SK-N-SH (cell line): ENCODE results near the gene ENPEP. TPM values are rescaled to one million over a fixed set of nuclear protein-coding genes. Genes with fewer than 3 reads are reported as not detected.

Experiments used
- CTCF ChIA-PET: fragments of 300-600, 350-600 bp; formaldehyde crosslinking; extraction: SDS; loops from one replicate; lab custom pipeline; 2021; lab: Yijun Ruan, JAX
- POLR2A ChIA-PET: fragments of 350-600 bp; sonication (Branson Sonifier 250); formaldehyde crosslinking; extraction: SDS; loops from one replicate; lab custom pipeline; 2020; ENCODE audit warnings: antibody characterized with exemption, inconsistent platforms; lab: Yijun Ruan, JAX
- DNase-seq: peaks from one replicate; pipeline ENCODE4 v3.0.0; 2012
- H2AFZ ChIP-seq: fragments of 200-600 bp; sonication (generic); 2 replicates; pipeline ENCODE4 v1.8.1; 2016; ENCODE audit warnings: antibody characterized with exemption, mild to moderate bottlenecking, low read depth
- H3F3A ChIP-seq: fragments of 200-600 bp; sonication (generic); replicated peaks from 2 replicates; pipeline ENCODE3; 2016; ENCODE audit warnings: antibody characterized with exemption, mild to moderate bottlenecking; ENCODE audit not compliant: insufficient read depth
- H3K27ac ChIP-seq, 2 experiments: fragments of 200-500 bp in 1 of 2; fragments of 200-600 bp in 1 of 2; sonication (Bioruptor generic) in 1 of 2; sonication (generic), shearing (Covaris generic) in 1 of 2; 2 replicates each; pipeline versions ENCODE4 v1.5.1 to v1.6.1; 2014 to 2016; ENCODE audit warnings: low read depth in 2 of 2, inconsistent platforms in 1 of 2, low read length in 1 of 2, mild to moderate bottlenecking in 1 of 2, mixed read lengths in 1 of 2
- H3K27me3 ChIP-seq: fragments of 200-600 bp; sonication (generic), shearing (Covaris generic); 2 replicates; pipeline ENCODE4 v1.6.1; 2016; ENCODE audit warnings: mixed run types; ENCODE audit not compliant: insufficient read depth
- H3K36me3 ChIP-seq, 2 experiments: fragments of 200-500 bp in 1 of 2; fragments of 200-600 bp in 1 of 2; sonication (Bioruptor generic) in 1 of 2; sonication (generic) in 1 of 2; replicated peaks in 1 of 2; 2 replicates each; pipeline versions ENCODE3 to v1.5.1; 2014 to 2016; ENCODE audit warnings: low read length in 1 of 2, mild to moderate bottlenecking in 1 of 2; ENCODE audit not compliant: insufficient read depth in 2 of 2, control insufficient read depth in 1 of 2
- H3K4me1 ChIP-seq, 2 experiments: fragments of 200-500 bp in 1 of 2; fragments of 200-600 bp in 1 of 2; sonication (Bioruptor generic) in 1 of 2; sonication (generic), shearing (Covaris generic) in 1 of 2; 2 replicates each; pipeline versions ENCODE4 v1.5.1 to v1.6.1; 2014 to 2016; ENCODE audit warnings: low read depth in 1 of 2, low read length in 1 of 2, mixed run types in 1 of 2; ENCODE audit not compliant: insufficient read depth in 2 of 2, control insufficient read depth in 1 of 2
- H3K4me2 ChIP-seq: fragments of 200-600 bp; sonication (generic), shearing (Covaris generic); 2 replicates; pipeline ENCODE4 v1.6.1; 2017; ENCODE audit warnings: mixed run types
- H3K4me3 ChIP-seq, 2 experiments: fragments of 200-500 bp in 1 of 2; fragments of 200-600 bp in 1 of 2; sonication (Bioruptor generic) in 1 of 2; sonication (generic), shearing (Covaris generic) in 1 of 2; 2 replicates each; pipeline versions ENCODE4 v1.5.1 to v1.8.1; 2014 to 2016; ENCODE audit warnings: low read depth in 2 of 2, inconsistent platforms in 1 of 2, low read length in 1 of 2, mild to moderate bottlenecking in 1 of 2, mixed read lengths in 1 of 2, moderate library complexity in 1 of 2
- H3K79me2 ChIP-seq: fragments of 200-600 bp; sonication (generic); 2 replicates; pipeline ENCODE4 v1.8.1; 2017; ENCODE audit warnings: mild to moderate bottlenecking; ENCODE audit not compliant: insufficient read depth
- H3K9ac ChIP-seq: fragments of 200-600 bp; sonication (generic); 2 replicates; pipeline ENCODE4 v1.6.1; 2017; ENCODE audit warnings: mixed run types
- H3K9me2 ChIP-seq: fragments of 200-600 bp; sonication (generic); 2 replicates; pipeline ENCODE4 v1.6.1; 2017; ENCODE audit warnings: mixed run types
- H3K9me3 ChIP-seq: fragments of 200-600 bp; sonication (generic); 2 replicates; pipeline ENCODE4 v1.6.1; 2017; ENCODE audit warnings: mixed run types, mild to moderate bottlenecking, moderate library complexity
- H4K20me1 ChIP-seq: fragments of 200-600 bp; sonication (generic); 2 replicates; pipeline ENCODE4 v1.6.1; 2017; ENCODE audit warnings: mild to moderate bottlenecking, mixed run types; ENCODE audit not compliant: insufficient read depth
- CHD2 ChIP-seq: fragments of 150-350 bp; IDR thresholded peaks from 2 replicates; pipeline ENCODE4 v1.6.1; 2018; ENCODE audit warnings: low read length; ENCODE audit not compliant: partially characterized antibody
- CTCF ChIP-seq: fragments of 200-600 bp; sonication (generic); IDR thresholded peaks from 2 replicates; pipeline ENCODE4 v1.6.1; 2017; ENCODE audit warnings: antibody characterized with exemption, mild to moderate bottlenecking, moderate library complexity
- ELF1 ChIP-seq: IDR thresholded peaks from 2 replicates; pipeline ENCODE4 v1.4.0; 2012
- EZH2phosphoT487 ChIP-seq: fragments of 200-600 bp; sonication (generic); IDR thresholded peaks from 2 replicates; pipeline ENCODE4 v1.6.1; 2017; ENCODE audit warnings: low read depth, mixed run types, mild to moderate bottlenecking, antibody characterized with exemption, moderate library complexity, borderline replicate concordance
- FOSL2 ChIP-seq: IDR thresholded peaks from 2 replicates; pipeline ENCODE4 v1.4.0; 2012; ENCODE audit warnings: low read depth, mild to moderate bottlenecking, moderate library complexity, borderline replicate concordance
- FOXJ3 ChIP-seq: sonication (generic); formaldehyde crosslinking; IDR thresholded peaks from 2 replicates; pipeline ENCODE4 v1.5.1; 2020; ENCODE audit warnings: mild to moderate bottlenecking, missing genetic modification reagents
- FOXM1 ChIP-seq: IDR thresholded peaks from 2 replicates; pipeline ENCODE4 v1.4.0; 2012; ENCODE audit warnings: low read depth, mild to moderate bottlenecking
- GABPA ChIP-seq: IDR thresholded peaks from 2 replicates; pipeline ENCODE4 v1.4.0; 2012; ENCODE audit warnings: low read depth, mild to moderate bottlenecking
- GATA2 ChIP-seq: sonication (generic); formaldehyde crosslinking; IDR thresholded peaks from 2 replicates; pipeline ENCODE4 v1.5.0; 2020; ENCODE audit warnings: mild to moderate bottlenecking, missing genetic modification reagents
- IRF3 ChIP-seq: fragments of 150-350 bp; IDR thresholded peaks from 2 replicates; pipeline ENCODE4 v1.6.1; 2016; ENCODE audit warnings: mild to moderate bottlenecking, low read depth, low read length
- JUND ChIP-seq: IDR thresholded peaks from 2 replicates; pipeline ENCODE4 v1.4.0; 2012
- MAX ChIP-seq: IDR thresholded peaks from 2 replicates; pipeline ENCODE4 v1.4.0; 2012; ENCODE audit warnings: low read depth
- MEF2A ChIP-seq: IDR thresholded peaks from 2 replicates; pipeline ENCODE4 v1.4.0; 2012; ENCODE audit warnings: low read depth, borderline replicate concordance
- MXI1 ChIP-seq: IDR thresholded peaks from 2 replicates; pipeline ENCODE4 v1.6.1; 2012; ENCODE audit warnings: mild to moderate bottlenecking, low read depth, low read length, improper control_type of control experiment
- PBX3 ChIP-seq: IDR thresholded peaks from 2 replicates; pipeline ENCODE4; 2012
- RAD21 ChIP-seq: IDR thresholded peaks from 2 replicates; pipeline ENCODE4 v1.6.1; 2012; ENCODE audit warnings: mild to moderate bottlenecking, low read length
- RXRA ChIP-seq: IDR thresholded peaks from 2 replicates; pipeline ENCODE4 v1.4.0; 2012; ENCODE audit warnings: low read depth, mild to moderate bottlenecking, borderline replicate concordance
- TEAD4 ChIP-seq: IDR thresholded peaks from 2 replicates; pipeline ENCODE4 v1.4.0; 2012; ENCODE audit warnings: mild to moderate bottlenecking, borderline replicate concordance; ENCODE audit not compliant: insufficient read depth
- USF1 ChIP-seq: IDR thresholded peaks from 2 replicates; pipeline ENCODE4 v1.4.0; 2012; ENCODE audit warnings: low read depth, borderline replicate concordance
- USF2 ChIP-seq: fragments of 150-350 bp; IDR thresholded peaks from 2 replicates; pipeline ENCODE4 v1.6.1; 2017; ENCODE audit warnings: antibody characterized with exemption, low read length, low read depth, borderline replicate concordance
- YY1 ChIP-seq: IDR thresholded peaks from 2 replicates; pipeline ENCODE4 v1.4.0; 2012; ENCODE audit warnings: low read depth, mild to moderate bottlenecking
- WGBS: methylation state at CpG from one replicate; pipeline ENCODE4 v1.1.6; 2017; ENCODE audit warnings: low lambda C conversion rate; 5-methylcytosine and 5-hydroxymethylcytosine counted together
- polyA plus RNA-seq, 3 experiments: library from polyadenylated mRNA; depleted of rRNA; stranded (reverse); fragments of >200 nt; gene quantifications; 2 replicates each; pipeline ENCODE4 v1.2.3, GENCODE V29; 2012

Gene ENPEP
- polyA plus RNA-seq, 1 of the 3 experiments (the other 2 are of a cell fraction): 0.16 TPM

GRCh38 chr4:110597582-110597981, 121.6 kb downstream of the ENPEP start:
- ChIA-PET CTCF (no interaction called here), POLR2A (no interaction called here)
- H4K20me1 ChIP-seq: no peaks in the 10 kb centered on the region
- H3K4me2 ChIP-seq: no peak overlapping the region
- no peaks in the 10 kb centered on the region for H3K27me3 ChIP-seq
- no peak overlapping the region for H3K27ac ChIP-seq
- no peak overlapping the region for H2AFZ ChIP-seq
- TF ChIP-seq IRF3 (no peak), FOXJ3 (CRISPR knock-in tag) (no peak), CTCF (no peak), MEF2A (no peak), USF1 (no peak), GABPA (no peak)
- H3F3A ChIP-seq: no peaks in the 10 kb centered on the region
- no peak overlapping the region for H3K4me3 ChIP-seq
- no peak for DNase-seq
- no peaks in the 10 kb centered on the region for H3K4me1 ChIP-seq
- no peaks in the 10 kb centered on the region for H3K36me3 ChIP-seq
- no peak overlapping the region for H3K9ac ChIP-seq
- H3K9me3 ChIP-seq: no peaks in the 10 kb centered on the region
- H3K79me2 ChIP-seq: no peaks in the 10 kb centered on the region
- no peaks in the 10 kb centered on the region for H3K9me2 ChIP-seq

- Histone ChIP-seq H3K4me1 (no peaks in the 10 kb centered on the region), H3K27ac (no peak overlapping the region), H3K4me3 (no peak overlapping the region), H3K4me2 (no peak overlapping the region), H2AFZ (no peak overlapping the region), H3F3A (no peaks in the 10 kb centered on the region), H3K79me2 (no peaks in the 10 kb centered on the region), H3K9ac (no peak overlapping the region), H3K27me3 (no peaks in the 10 kb centered on the region), H3K9me3 (no peaks in the 10 kb centered on the region), H4K20me1 (no peaks in the 10 kb centered on the region), H3K36me3 (no peaks in the 10 kb centered on the region), H3K9me2 (no peaks in the 10 kb centered on the region)
- no peak for DNase-seq
- ChIA-PET CTCF (no interaction called here), POLR2A (no interaction called here)
- 22% methylated on average over 2 of the region's 2 CpGs for WGBS
- TF ChIP-seq EZH2phosphoT487 (no peak), TEAD4 (no peak), RAD21 (no peak), USF2 (no peak), USF1 (no peak), FOSL2 (no peak), FOXM1 (no peak), MAX (no peak), CHD2 (no peak), ELF1 (no peak), GATA2 (CRISPR knock-in tag) (no peak), JUND (no peak), MXI1 (no peak), GABPA (no peak), RXRA (no peak), YY1 (no peak), IRF3 (no peak), PBX3 (no peak)
These were observed 126.1 kb downstream of the ENPEP start for GRCh38 chr4:110602061-110602460.
